HL-60/S4 treated with phorbol 12-myristate 13-acetate at 8.2 ng/mL for 4 days and 3 days (cell line): ENCODE measurements around the gene PSAP.
"Not testable (repeated sequence)": the region's sequence is repeated elsewhere in the genome, so short reads cannot be mapped to it uniquely, and the experiment has no call there.

ENCODE experiments used
- in situ Hi-C: fragments of 300-500 bp; cut with MboI; formaldehyde crosslinking; loops from 2 replicates; pipeline ENCODE4 v1.15.0; 2022; ENCODE audit warnings: low sequenced_read_pairs

Gene PSAP

DNA sequence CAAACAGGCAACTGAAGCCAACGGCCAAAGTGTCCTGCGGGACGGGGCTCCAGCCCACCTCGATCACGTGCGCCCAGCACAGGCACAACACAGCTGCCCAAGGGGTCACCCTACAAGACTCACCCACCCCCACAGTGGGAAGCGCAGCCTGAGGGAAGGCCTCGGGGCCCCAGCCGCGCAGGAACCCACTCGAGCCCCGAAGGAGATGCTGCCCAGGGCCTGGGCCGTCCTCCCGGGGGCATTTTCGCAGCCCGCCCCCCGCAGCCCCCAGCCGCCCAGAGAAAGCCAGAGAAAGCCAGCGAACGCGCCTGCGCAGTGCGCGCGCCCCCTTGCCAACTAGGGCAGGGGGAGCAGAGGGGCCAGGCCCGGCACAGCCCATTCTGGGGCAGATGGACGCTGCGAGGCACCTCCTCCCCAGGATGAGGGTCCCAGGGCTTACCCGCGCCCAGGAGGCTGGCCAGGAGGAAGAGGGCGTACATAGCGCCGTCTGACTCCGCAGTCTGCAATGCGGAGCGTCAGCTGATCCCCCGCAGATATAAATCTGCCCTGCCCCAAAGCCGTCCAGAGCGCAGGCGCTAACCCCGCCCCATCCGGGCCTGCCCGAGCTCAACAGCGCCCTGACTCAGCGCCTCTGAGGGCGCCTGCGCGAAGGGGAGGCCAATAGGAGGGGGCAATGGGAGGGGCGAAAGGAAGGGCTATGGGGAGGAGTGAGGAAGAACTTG, at the start of gene PSAP:
TSS of gene PSAP (minus strand) at position 509 of the 722 bp plus-strand sequence. CDS start at position 479, 30 bp downstream.
- in situ Hi-C loops, result no loop called here

- in situ Hi-C loops, result no loop called here
Measured at GRCh38 chr10:71900441-71901180, 49.6 kb upstream of the PSAP start.

- in situ Hi-C loops, result no loop called here
Measured at GRCh38 chr10:71899665-71900412, 48.8 kb upstream of the PSAP start.

DNA sequence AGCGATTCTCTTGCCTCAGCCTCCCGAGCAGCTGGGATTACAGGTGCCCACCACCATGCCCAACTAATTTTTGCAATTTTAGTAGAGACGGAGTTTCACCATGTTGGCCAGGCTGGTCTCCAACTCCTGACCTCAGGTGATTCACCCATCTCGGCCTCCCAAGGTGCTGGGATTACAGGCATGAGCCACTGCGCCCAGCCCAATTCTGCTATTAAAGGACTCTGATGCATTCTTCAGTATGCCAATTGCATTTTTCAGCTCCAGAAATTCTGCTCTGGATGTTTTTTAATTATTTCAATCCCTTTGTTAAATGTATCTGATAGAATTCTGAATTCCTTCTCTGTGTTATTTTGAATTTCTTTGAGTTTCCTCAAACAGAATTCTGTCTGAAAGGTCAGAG, 47.3 kb upstream of the PSAP start:
- in situ Hi-C loops, result not testable (repeated sequence)

DNA sequence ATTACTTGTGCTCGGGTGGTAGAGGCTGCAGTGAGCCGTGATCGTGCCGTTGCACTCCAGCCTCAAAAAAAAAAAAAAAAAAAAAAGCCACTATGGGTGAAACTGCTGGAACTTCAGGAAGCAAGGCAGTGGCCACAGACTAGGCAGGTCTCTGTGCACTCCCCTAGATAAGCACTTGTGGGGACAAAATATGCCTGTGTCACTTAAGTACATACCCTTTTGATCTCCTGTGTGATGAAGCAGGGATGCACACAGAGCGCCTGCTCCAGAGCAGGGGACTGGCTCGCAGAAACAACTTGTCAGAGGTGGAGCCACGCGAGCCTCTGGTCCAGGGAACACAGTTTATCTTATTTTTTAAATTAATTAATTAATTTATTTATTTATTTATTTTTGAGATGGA, 42.9 kb upstream of the PSAP start:
- in situ Hi-C loops, result no loop called here

DNA sequence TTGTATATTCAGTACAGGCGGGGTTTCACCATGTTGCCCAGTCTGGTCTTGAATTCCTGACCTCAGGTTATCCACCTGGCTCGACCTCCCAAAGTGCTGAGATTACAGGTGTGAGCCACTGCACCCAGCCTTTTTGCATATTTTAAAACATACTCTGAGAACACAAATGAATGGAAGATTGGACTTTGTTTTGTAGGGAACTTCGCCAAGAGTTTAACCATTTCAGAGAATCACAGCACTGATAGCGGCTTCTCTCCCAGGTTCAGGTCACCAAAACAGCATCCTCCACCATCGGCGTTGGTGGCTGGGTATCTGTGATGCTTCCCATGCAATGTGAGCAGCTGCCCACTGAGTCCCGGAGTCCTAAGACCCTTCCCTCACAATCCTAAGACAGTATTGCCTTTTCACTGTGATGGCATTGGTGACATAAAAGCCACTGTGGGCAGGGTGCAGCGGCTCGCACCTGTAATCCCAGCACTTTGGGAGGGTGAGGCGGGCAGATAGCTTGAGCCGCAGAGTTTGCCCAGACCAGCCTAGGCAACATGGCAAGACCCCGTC, 42.3 kb upstream of the PSAP start:
- in situ Hi-C loops, result no loop called here

- in situ Hi-C loops, result no loop called here
Measured at GRCh38 chr10:71891437-71891836, 40.4 kb upstream of the PSAP start.

- in situ Hi-C loops, result no loop called here
Measured at GRCh38 chr10:71889388-71889987, 38.4 kb upstream of the PSAP start.

- in situ Hi-C loops, result no loop called here
Measured at GRCh38 chr10:71888623-71889387, 37.8 kb upstream of the PSAP start.

- in situ Hi-C loops, result no loop called here
Measured at GRCh38 chr10:71888248-71888622, 37.2 kb upstream of the PSAP start.

DNA sequence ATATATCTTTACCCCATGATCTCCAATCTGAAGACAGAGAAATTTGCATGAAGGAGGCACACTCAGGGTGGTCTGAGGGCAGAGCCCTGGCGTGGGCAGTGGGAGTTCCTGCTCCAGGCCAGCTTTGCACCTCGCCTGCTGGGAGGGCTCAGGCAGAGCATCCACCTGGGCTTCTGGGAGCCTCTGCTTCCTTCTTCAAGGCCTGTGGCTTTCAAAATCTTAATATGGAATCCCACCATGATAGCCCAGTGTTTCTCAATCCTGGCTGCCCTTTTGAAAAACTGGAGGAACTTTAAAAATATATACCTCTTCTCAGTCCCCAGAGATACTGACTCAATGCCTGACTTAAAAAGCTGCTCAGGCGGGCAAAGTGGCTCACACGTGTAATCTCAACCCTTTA, 36.7 kb upstream of the PSAP start:
- in situ Hi-C loops, result no loop called here

DNA sequence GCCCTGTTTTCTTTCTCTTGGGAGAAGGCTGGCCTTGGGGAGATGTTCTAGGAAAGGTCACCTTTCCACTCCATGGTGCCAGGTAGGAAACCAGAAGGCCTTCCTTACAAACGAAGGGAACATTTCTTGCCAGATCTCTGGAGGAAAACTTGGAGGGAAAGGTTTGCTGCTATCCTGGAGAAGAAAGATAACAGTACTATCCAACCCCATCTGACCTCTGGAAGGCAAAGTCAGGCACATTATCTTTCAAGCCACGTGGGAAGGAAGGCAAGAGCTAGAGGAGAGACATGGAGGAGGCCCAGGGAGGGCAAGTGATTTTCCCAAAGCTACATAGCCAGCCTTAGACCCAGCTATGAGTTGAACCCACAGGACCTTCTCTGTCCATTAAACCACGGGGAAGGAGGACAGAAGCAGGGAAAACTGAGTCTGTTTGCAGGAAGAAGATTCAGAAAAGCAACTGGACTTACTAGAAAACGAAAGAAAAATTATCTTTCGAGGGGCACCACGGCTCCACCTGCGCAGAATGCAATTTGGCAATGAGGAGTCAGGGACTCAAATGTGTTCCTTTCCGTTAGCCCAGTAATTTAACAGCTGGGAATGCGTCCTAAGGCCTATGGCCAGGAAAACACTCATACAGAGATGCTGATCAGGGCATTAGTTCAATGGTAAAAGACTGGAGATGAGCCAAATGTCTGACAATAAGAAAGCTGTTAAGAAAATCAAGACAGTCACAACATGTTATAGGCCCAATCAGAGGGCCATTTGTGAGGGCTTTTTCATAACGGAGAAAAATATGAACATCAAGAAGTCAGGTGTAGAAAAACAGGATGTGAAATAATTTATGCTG, 32.0 kb upstream of the PSAP start:
- in situ Hi-C loops, result no loop called here

- in situ Hi-C loops, result no loop called here
Measured at GRCh38 chr10:71881647-71882355, 30.8 kb upstream of the PSAP start.

DNA sequence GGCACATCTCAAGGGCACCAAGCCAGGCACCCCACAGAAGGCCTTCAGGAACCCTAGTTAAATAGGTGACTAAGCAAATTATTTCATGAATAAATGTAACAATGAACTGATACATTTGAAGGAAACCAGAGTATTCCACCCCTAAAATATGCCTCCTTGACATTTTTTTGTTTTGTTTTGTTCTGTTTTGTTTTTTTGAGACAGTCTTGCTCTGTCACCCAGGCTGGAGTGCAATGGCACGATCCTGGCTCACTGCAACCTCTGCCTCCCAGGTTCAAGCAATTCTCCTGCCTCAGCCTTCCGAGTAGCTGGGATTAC, 30.2 kb upstream of the PSAP start:
- in situ Hi-C loops, result not testable (repeated sequence)

DNA sequence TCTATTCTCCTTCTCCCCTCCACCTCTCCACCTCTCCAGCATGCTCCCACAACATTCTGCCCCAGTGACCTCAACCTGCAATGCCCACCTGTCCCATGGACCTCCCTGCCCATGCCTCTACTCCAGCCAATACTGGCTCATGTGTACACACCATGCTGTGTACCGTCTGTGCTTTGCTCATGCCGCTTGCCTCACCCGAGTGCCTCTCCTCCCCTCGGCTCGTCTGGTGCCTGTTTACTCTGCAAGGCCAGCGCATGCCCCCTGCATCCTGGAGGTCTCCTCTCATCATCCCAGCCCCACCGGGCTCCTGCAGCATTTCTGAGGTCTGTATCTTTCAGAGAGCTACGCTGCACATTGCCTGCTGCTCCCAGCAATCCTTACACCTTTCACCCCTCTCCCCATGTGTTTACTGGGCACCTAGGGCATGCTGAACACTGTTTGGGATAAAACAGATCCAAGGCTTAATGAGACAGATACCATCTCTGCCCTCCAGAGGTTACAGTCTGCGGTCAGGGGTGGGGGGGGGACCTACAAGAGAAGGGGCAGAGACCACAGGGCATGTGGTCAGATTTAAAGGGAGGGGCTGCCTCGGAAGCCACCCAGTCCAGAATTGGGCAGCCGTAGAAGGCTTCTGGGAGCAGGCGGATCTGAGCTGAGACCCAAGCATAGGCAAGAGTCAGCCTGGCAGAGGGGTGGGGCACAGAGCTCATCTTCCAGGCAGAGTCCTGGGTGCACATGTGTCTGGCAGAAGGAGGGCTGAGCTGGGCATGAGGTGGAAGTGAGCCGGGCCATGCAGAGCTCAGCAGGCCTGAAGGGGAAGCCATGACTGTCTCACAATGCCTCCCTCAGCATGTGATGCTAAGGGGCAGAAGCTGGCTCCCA, 29.6 kb upstream of the PSAP start:
- in situ Hi-C loops, result no loop called here

GRCh38 chr10:71878327-71879034, 27.4 kb upstream of the PSAP start:
- in situ Hi-C loops, result no loop called here

DNA sequence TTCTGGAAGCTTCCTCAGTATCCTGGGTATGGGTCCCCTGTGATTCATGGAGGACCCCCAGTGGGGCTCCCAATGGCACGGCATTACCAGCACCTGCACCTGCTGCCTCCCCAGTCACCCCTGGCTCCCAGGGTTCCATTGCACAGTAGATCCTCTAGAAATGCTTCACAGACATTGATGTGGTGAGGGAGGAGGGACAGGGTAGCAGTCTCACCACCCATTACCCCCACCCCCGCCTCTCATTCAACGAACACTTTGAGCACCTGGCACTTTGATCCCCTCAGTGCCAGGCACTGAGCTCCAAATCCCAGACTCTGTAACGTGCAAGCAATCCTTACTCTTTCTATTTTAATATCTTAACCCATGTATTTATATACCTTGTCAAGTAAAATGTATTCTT, 26.8 kb upstream of the PSAP start:
- in situ Hi-C loops, result no loop called here
